ENCODE measurements around the gene OR4B1. TPM values are rescaled to one million over a fixed set of nuclear protein-coding genes. Genes with fewer than 3 reads are reported as not detected.
A peak's percentile ranks its signal among the peaks of the same experiment; 100 is the strongest.

OR4B1 gene
- total and polyA plus RNA-seq, 2 donors (not counting 1 experiment from before 2014, with no cell fraction given) = not detected

- H3K9ac ChIP-seq (ENCODE audit: low read length) = no peak overlapping the region
- TF ChIP-seq CTCF (IDR thresholded peaks at IDR 0.05) (no peak), EZH2 (IDR thresholded peaks at IDR 0.05; ENCODE audit: borderline replicate concordance, insufficient read depth, low read depth, low read length, poor library complexity, severe bottlenecking) (no peak)
- no peak overlapping the region for H3K4me2 ChIP-seq (replicated peaks; ENCODE audit: low read depth, low read length, poor library complexity, severe bottlenecking)
- peaks cover 9 to 11% of the 10 kb centered on the region in 2 donors for H3K4me1 ChIP-seq (ENCODE audit: control insufficient read depth in 2 of 2, insufficient read depth in 2 of 2, low read length in 2 of 2)
- no peak overlapping the region for H3K4me3 Mint-ChIP-seq
- no peaks in the 10 kb centered on the region for H3K27me3 ChIP-seq (replicated peaks in 1 of 4; ENCODE audit: control extremely low read depth in 1 of 4, control insufficient read depth in 3 of 4, insufficient read depth in 4 of 4, low read length in 3 of 4)
- H3K79me2 ChIP-seq (ENCODE audit: control insufficient read depth, insufficient read depth, low read length) = no peaks in the 10 kb centered on the region
- no peaks in the 10 kb centered on the region for H4K20me1 ChIP-seq (ENCODE audit: control insufficient read depth, insufficient read depth, low read length, poor library complexity, severe bottlenecking)
- POLR2A ChIA-PET = no interaction called here
- WGBS (ENCODE audit: insufficient coverage) = 92% methylated on average over 6 of the region's 7 CpGs
- H2AFZ ChIP-seq (ENCODE audit: insufficient read depth, low read depth, low read length, poor library complexity, severe bottlenecking) = no peak overlapping the region
- H3K27ac ChIP-seq (ENCODE audit: low read length in 2 of 2) = no peak overlapping the region
- H3K9me3 Mint-ChIP-seq (ENCODE audit: insufficient read depth) = no peaks in the 10 kb centered on the region
- H3K27me3 Mint-ChIP-seq = no peaks in the 10 kb centered on the region
- no peak overlapping the region for H3K4me3 ChIP-seq (ENCODE audit: control extremely low read depth in 1 of 5, extremely low read depth in 1 of 5, insufficient read depth in 1 of 5, low read depth in 2 of 5, low read length in 4 of 5)
- peaks cover 13 to 25% of the 10 kb centered on the region in 2 experiments for H3K36me3 ChIP-seq (replicated peaks in 1 of 2; ENCODE audit: control extremely low read depth in 1 of 2, control insufficient read depth in 1 of 2, extremely low read depth in 1 of 2, insufficient read depth in 2 of 2, low read length in 1 of 2)
- peaks cover 21% of the 10 kb centered on the region for H3K4me1 Mint-ChIP-seq
- ATAC-seq (ENCODE audit: low read depth) (no peak), DNase-seq (no peak)
- intact Hi-C loops (cut with micrococcal nuclease) = no loop called here
- CTCF ChIA-PET = no interaction called here
- H3K27ac Mint-ChIP-seq = peak overlapping the region; percentile 15
- H3K9me3 ChIP-seq (ENCODE audit: control extremely low read depth in 1 of 3, control insufficient read depth in 2 of 3, insufficient read depth in 1 of 3, low read length in 2 of 3) = no peaks in the 10 kb centered on the region
Observed at GRCh38 chr11:48169717-48170116, 46.9 kb upstream of the OR4B1 start.

- WGBS (ENCODE audit: insufficient coverage) = 27% methylated on average over 6 of the region's 10 CpGs
- H3K4me1 Mint-ChIP-seq = peaks cover 21% of the 10 kb centered on the region
- peak overlapping the region; percentile 59 for H3K27ac Mint-ChIP-seq
- POLR2A ChIA-PET = no interaction called here
- DNase-seq (no peak), ATAC-seq (ENCODE audit: low read depth) (no peak)
- no peak overlapping the region for H3K4me3 Mint-ChIP-seq
- CTCF ChIA-PET = interaction anchor here (0.7 kb wide), 1 partner anchor 9 kb away, joined by 4 read pairs; no protein-coding TSS in a partner anchor
- TF ChIP-seq EZH2 (IDR thresholded peaks at IDR 0.05; ENCODE audit: borderline replicate concordance, insufficient read depth, low read depth, low read length, poor library complexity, severe bottlenecking) (no peak), CTCF (IDR thresholded peaks at IDR 0.05) (no peak)
- no peaks in the 10 kb centered on the region for H3K27me3 Mint-ChIP-seq
- Histone ChIP-seq H3K4me2 (replicated peaks; ENCODE audit: low read depth, low read length, poor library complexity, severe bottlenecking) (peak overlapping the region; percentile 11), H3K4me1 (ENCODE audit: control insufficient read depth in 2 of 2, insufficient read depth in 2 of 2, low read length in 2 of 2) (peaks cover 9 to 11% of the 10 kb centered on the region in 2 donors), H3K9ac (ENCODE audit: low read length) (no peak overlapping the region), H3K79me2 (ENCODE audit: control insufficient read depth, insufficient read depth, low read length) (no peaks in the 10 kb centered on the region), H4K20me1 (ENCODE audit: control insufficient read depth, insufficient read depth, low read length, poor library complexity, severe bottlenecking) (no peaks in the 10 kb centered on the region), H3K27ac (ENCODE audit: low read length in 2 of 2) (peak overlapping the region in 1 of 2 donors; percentile 59), H2AFZ (ENCODE audit: insufficient read depth, low read depth, low read length, poor library complexity, severe bottlenecking) (no peak overlapping the region), H3K36me3 (replicated peaks in 1 of 2; ENCODE audit: control extremely low read depth in 1 of 2, control insufficient read depth in 1 of 2, extremely low read depth in 1 of 2, insufficient read depth in 2 of 2, low read length in 1 of 2) (peaks cover 8 to 18% of the 10 kb centered on the region in 2 experiments), H3K27me3 (replicated peaks in 1 of 4; ENCODE audit: control extremely low read depth in 1 of 4, control insufficient read depth in 3 of 4, insufficient read depth in 4 of 4, low read length in 3 of 4) (no peaks in the 10 kb centered on the region), H3K4me3 (ENCODE audit: control extremely low read depth in 1 of 5, extremely low read depth in 1 of 5, insufficient read depth in 1 of 5, low read depth in 2 of 5, low read length in 4 of 5) (no peak overlapping the region), H3K9me3 (ENCODE audit: control extremely low read depth in 1 of 3, control insufficient read depth in 2 of 3, insufficient read depth in 1 of 3, low read length in 2 of 3) (no peaks in the 10 kb centered on the region)
- intact Hi-C loops (cut with micrococcal nuclease) = no loop called here
- H3K9me3 Mint-ChIP-seq (ENCODE audit: insufficient read depth) = no peaks in the 10 kb centered on the region
Observed at GRCh38 chr11:48170241-48171233, 46.1 kb upstream of the OR4B1 start.

Measured in B cell (primary cell).